Measurements from ENCODE around the gene FLRT2. TPM values are rescaled to one million over a fixed set of nuclear protein-coding genes. Genes with fewer than 3 reads are reported as not detected.

Gene FLRT2
- polyA plus RNA-seq, 1 experiment: 20.8 TPM

GRCh38 chr14:85516239-85517113, 13.5 kb upstream of the FLRT2 start:
- H3K4me3 ChIP-seq (ENCODE audit: low read depth, low read length): no peak overlapping the region
- POLR2A ChIA-PET: interaction anchor here (0.7 to 1.0 kb wide), 2 partner anchors 12 to 96 kb away, joined by 3 to 4 read pairs; no protein-coding TSS in a partner anchor
- H3K27ac ChIP-seq (ENCODE audit: low read depth, low read length): no peak overlapping the region
- DNase-seq (ENCODE audit: low read depth, low spot score): no peak
- no peaks in the 10 kb centered on the region for H3K9me3 ChIP-seq (ENCODE audit: control insufficient read depth, insufficient read depth, low read length)
- no peaks in the 10 kb centered on the region for H3K27me3 ChIP-seq (ENCODE audit: control insufficient read depth, insufficient read depth, low read length)
- TF ChIP-seq CTCF (IDR thresholded peaks at IDR 0.05; ENCODE audit: low read depth, low read length): no peak
- CTCF ChIA-PET: interaction anchor here (0.5 to 3.0 kb wide), 2 partner anchors 12 to 96 kb away, joined by 3 to 16 read pairs; partner anchors contain the start of gene FLRT2

- no peak for TF ChIP-seq CTCF (IDR thresholded peaks at IDR 0.05; ENCODE audit: low read depth, low read length)
- H3K4me3 ChIP-seq (ENCODE audit: low read depth, low read length): no peak overlapping the region
- CTCF ChIA-PET: interaction anchor here (0.5 to 3.0 kb wide), 3 partner anchors 11 to 95 kb away, joined by 3 to 16 read pairs (median 7); partner anchors contain the start of gene FLRT2
- POLR2A ChIA-PET: interaction anchor here (0.7 to 1.0 kb wide), 2 partner anchors 11 to 97 kb away, joined by 3 to 4 read pairs; no protein-coding TSS in a partner anchor
- no peaks in the 10 kb centered on the region for H3K9me3 ChIP-seq (ENCODE audit: control insufficient read depth, insufficient read depth, low read length)
- no peak for DNase-seq (ENCODE audit: low read depth, low spot score)
- H3K27ac ChIP-seq (ENCODE audit: low read depth, low read length): no peak overlapping the region
- H3K27me3 ChIP-seq (ENCODE audit: control insufficient read depth, insufficient read depth, low read length): no peaks in the 10 kb centered on the region
Measured at GRCh38 chr14:85517114-85517688, 12.7 kb upstream of the FLRT2 start.

- H3K4me3 ChIP-seq (ENCODE audit: low read depth, low read length): no peak overlapping the region
- TF ChIP-seq CTCF (IDR thresholded peaks at IDR 0.05; ENCODE audit: low read depth, low read length): no peak
- CTCF ChIA-PET: no interaction called here
- DNase-seq (ENCODE audit: low read depth, low spot score): no peak
- no peaks in the 10 kb centered on the region for H3K27me3 ChIP-seq (ENCODE audit: control insufficient read depth, insufficient read depth, low read length)
- no peak overlapping the region for H3K27ac ChIP-seq (ENCODE audit: low read depth, low read length)
- POLR2A ChIA-PET: interaction anchor here (0.5 kb wide), 1 partner anchor 311 kb away, joined by 3 read pairs; no protein-coding TSS in a partner anchor
- no peaks in the 10 kb centered on the region for H3K9me3 ChIP-seq (ENCODE audit: control insufficient read depth, insufficient read depth, low read length)
Measured at GRCh38 chr14:85519661-85520305, 10.2 kb upstream of the FLRT2 start.

GRCh38 chr14:85520581-85520980, 9.4 kb upstream of the FLRT2 start:
- POLR2A ChIA-PET: no interaction called here
- H3K4me3 ChIP-seq (ENCODE audit: low read depth, low read length): no peak overlapping the region

More at GRCh38 chr14:85520581-85520980, 9.4 kb upstream of the FLRT2 start:
- no peak for TF ChIP-seq CTCF (IDR thresholded peaks at IDR 0.05; ENCODE audit: low read depth, low read length)
- no peaks in the 10 kb centered on the region for H3K9me3 ChIP-seq (ENCODE audit: control insufficient read depth, insufficient read depth, low read length)
- H3K27me3 ChIP-seq (ENCODE audit: control insufficient read depth, insufficient read depth, low read length): no peaks in the 10 kb centered on the region
- CTCF ChIA-PET: no interaction called here
- no peak for DNase-seq (ENCODE audit: low read depth, low spot score)
- no peak overlapping the region for H3K27ac ChIP-seq (ENCODE audit: low read depth, low read length)
